GM10266 (cell line): Measurements from ENCODE around the gene NRG3.

Source experiments
- DNase-seq: peaks from one replicate; pipeline ENCODE4 v3.0.0; 2012; ENCODE audit errors: extremely low spot score
- TF ChIP-seq, protein P1 (sequence below): IDR thresholded peaks from 2 replicates; pipeline ENCODE4 v1.5.1; 2012; ENCODE audit warnings: mild to moderate bottlenecking, low read depth; ENCODE audit not compliant: control insufficient read depth, insufficient read depth; ENCODE audit errors: missing control alignments

NRG3 gene

DNA sequence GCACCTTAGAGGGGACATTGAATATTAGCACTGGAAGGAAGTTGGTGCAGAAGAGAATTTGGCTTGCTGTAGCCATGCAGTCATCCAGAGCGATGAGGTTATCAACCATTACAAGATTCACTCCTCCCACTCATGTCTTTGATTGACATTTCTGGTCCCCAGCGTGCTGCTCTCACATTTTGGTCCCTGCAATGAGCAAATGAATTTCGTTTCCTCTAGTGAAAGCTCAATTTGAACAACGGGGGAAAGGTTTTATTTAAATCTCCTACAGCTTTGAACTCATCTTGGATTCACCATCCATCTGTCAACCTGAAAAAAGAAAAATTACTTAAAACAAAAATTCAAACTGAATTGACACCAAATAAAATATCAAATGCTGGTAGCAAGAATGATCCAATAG is 975.2 kb downstream of the NRG3 start:
- no peak for DNase-seq
- TF ChIP-seq, protein P1, sequence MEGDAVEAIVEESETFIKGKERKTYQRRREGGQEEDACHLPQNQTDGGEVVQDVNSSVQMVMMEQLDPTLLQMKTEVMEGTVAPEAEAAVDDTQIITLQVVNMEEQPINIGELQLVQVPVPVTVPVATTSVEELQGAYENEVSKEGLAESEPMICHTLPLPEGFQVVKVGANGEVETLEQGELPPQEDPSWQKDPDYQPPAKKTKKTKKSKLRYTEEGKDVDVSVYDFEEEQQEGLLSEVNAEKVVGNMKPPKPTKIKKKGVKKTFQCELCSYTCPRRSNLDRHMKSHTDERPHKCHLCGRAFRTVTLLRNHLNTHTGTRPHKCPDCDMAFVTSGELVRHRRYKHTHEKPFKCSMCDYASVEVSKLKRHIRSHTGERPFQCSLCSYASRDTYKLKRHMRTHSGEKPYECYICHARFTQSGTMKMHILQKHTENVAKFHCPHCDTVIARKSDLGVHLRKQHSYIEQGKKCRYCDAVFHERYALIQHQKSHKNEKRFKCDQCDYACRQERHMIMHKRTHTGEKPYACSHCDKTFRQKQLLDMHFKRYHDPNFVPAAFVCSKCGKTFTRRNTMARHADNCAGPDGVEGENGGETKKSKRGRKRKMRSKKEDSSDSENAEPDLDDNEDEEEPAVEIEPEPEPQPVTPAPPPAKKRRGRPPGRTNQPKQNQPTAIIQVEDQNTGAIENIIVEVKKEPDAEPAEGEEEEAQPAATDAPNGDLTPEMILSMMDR = no peak

- DNase-seq = no peak
- TF ChIP-seq, protein P1 = no peak
Measured at GRCh38 chr10:82856957-82857613, 982.1 kb downstream of the NRG3 start.

DNA sequence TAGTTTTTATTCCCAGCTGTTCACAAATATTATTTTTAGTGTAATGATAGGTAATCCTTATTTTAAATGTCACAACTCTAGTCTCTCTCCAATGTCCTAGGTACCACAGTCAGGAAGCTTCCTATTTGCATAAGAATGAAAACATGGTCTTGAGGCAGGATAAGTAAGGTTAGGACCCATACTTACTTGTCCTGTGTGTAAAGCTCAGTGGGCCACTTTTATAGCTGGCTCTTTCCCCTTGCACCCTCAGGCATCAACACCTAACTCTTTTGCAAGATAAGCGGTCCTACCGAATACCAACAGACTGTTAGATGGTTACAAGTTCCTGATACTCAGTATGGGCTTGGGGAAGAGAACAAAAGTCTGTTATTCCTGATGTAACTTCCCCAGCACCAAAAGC is 986.9 kb downstream of the NRG3 start:
- TF ChIP-seq, protein P1 = no peak

DNA sequence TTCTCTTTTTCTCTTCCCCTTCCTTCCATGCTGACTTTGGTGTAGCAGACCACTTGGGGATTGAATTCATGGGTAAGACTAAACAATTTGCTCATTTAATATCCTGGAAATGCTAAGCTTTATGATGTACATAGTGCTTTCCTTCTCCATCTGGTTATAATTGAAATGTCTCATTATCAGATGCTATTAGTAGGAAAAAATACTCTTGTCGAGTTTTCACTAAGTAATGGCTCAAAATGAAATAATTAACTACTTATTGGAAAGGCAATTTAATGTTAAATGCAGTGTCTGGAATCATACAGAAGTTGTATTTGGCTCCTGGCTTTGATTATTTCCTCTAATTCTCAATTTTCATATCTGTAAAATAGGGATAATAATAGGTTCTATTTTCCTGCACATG is 990.4 kb downstream of the NRG3 start:
- no peak for DNase-seq
- TF ChIP-seq, protein P1 = no peak

More for the DNA sequence above, 986.9 kb downstream of the NRG3 start:
- DNase-seq = no peak

DNA sequence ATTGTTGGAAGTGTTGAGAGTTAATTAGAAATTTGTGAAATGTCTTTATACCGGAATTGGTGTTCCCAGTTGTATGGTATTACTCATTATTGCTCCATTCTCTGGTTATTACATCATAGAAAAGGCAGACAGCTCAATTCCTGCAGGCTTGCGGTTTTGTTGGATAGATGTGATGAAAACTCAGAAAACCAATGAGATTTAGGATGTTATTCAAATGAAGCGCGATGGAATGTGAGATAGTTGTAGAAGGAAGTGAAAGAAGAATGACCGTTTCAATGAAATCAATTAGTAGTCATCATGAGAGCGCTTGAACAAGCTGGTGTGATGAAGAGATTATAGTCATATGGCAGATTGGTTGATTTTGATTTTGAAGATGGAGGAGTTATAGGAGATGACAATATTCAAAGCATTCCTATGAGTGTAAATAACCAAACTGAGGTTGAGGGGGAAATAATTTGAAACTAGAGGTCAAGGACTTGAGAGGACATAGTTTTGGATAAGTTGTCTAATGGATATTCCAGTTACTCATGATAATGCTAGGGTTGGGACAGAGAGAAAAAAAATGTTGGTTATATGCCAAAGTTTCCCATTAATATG is 991.5 kb downstream of the NRG3 start:
- TF ChIP-seq, protein P1 = no peak
- DNase-seq = no peak

DNA sequence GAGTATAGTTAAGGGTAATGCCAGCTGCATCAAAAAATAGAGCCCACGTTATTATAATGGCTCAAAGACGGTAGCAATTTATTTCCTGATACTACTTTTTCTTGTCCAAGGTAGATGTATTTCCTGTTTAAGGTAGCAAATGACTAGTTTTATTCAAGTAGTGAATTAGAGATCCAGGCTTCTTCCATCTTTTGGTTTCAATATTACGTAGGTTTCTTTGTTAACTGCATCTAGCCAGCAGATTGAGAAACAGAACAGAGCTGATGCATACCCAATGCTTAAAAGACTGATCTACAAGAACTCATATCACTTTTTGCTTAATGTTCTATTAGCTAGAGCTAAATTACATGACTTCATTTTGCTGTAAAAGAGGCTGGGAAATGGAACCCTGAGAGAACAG is 992.1 kb downstream of the NRG3 start:
- DNase-seq = no peak
- TF ChIP-seq, protein P1 = no peak

DNA sequence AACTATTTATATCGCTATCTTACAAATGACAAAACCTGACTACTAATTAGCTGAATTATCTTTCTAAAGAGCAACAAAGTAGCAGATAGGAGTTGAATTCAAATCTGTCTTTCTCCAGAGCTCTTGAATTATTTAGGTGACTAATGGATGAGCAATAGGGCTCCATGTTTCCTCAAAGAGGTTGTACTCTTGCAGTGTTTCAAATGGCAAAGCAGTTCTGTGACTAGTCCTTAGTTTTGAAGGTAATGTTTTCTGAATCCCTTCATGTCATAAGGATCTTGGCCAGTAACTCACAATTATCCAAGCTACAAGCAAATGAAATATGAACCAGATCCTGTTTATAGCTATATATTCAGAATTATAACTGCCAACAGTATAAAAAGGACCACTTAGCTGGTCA is 999.7 kb downstream of the NRG3 start:
- TF ChIP-seq, protein P1 = no peak
- no peak for DNase-seq
